GM12878 (cell line): ENCODE results near the gene MROH7. TPM values are rescaled to one million over a fixed set of nuclear protein-coding genes. Genes with fewer than 3 reads are reported as not detected.
A peak's percentile ranks its signal among the peaks of the same experiment; 100 is the strongest.

Source experiments
- ATAC-seq: fragments of 200-7000 bp; cut with Tn5 transposase; 3 replicates; pipeline ENCODE4 v1.9.1; 2020; ENCODE audit warnings: mild to moderate bottlenecking, moderate library complexity
- BruUV-seq: library from RNA; stranded (reverse); fragments of 400-500 nt; replicated peaks from 2 replicates; lab custom pipeline; 2021; lab: Mats Ljungman, UMichigan
- CTCF ChIA-PET: fragments of 300-600 bp; sonication (Branson Sonifier 250); formaldehyde crosslinking; extraction: SDS; loops from one replicate; lab custom pipeline; 2021; ENCODE audit warnings: inconsistent platforms; lab: Yijun Ruan, JAX
- POLR2A ChIA-PET: fragments of 350-600 bp; formaldehyde crosslinking; extraction: SDS; loops from one replicate; lab custom pipeline; 2021; ENCODE audit warnings: inconsistent platforms; lab: Charles Lee
- RAD21 ChIA-PET: fragments of 300-600 bp; sonication (Branson Sonifier 250); formaldehyde crosslinking; loops from one replicate; lab custom pipeline; 2023; ENCODE audit warnings: antibody characterized with exemption; ENCODE audit not compliant: unreplicated experiment; lab: Charles Lee
- SMC1A ChIA-PET: fragments of 300-600 bp; sonication (Branson Sonifier 250); formaldehyde crosslinking; loops from one replicate; lab custom pipeline; 2023; ENCODE audit not compliant: unreplicated experiment, uncharacterized antibody; lab: Charles Lee
- DNase-seq: peaks from one replicate; pipeline ENCODE4 v3.0.0-alpha.2; 2011; ENCODE audit warnings: low read depth, low spot score
- FAIRE-seq: peaks from 3 replicates; lab custom pipeline; 2011; peaks lifted over from hg19 to GRCh38; lab: Jason Lieb, UNC
- H2AFZ ChIP-seq: 2 replicates; pipeline ENCODE4 v1.6.0; 2011; ENCODE audit warnings: low read depth, low read length, control low read depth; ENCODE audit not compliant: control insufficient read depth
- H3K27ac ChIP-seq: 2 replicates; pipeline ENCODE4 v1.5.1; 2011; ENCODE audit warnings: control low read depth; ENCODE audit not compliant: control insufficient read depth, insufficient read depth
- H3K27me3 ChIP-seq, 2 experiments: replicated peaks in 1 of 2; 2 replicates each; pipeline versions ENCODE4 v1.6.0 to v1.6.1; 2011; ENCODE audit warnings: low read length in 1 of 2; ENCODE audit not compliant: control insufficient read depth in 2 of 2, insufficient read depth in 2 of 2
- H3K36me3 ChIP-seq, 2 experiments: 2 replicates each; pipeline ENCODE4 v1.5.1; 2011; ENCODE audit warnings: low read length in 1 of 2; ENCODE audit not compliant: control insufficient read depth in 2 of 2, insufficient read depth in 2 of 2
- H3K4me1 ChIP-seq: 2 replicates; pipeline ENCODE4 v1.6.1; 2011; ENCODE audit warnings: mild to moderate bottlenecking, low read length, moderate library complexity, mixed read lengths; ENCODE audit not compliant: control insufficient read depth, insufficient read depth
- H3K4me2 ChIP-seq: 2 replicates; pipeline ENCODE4 v1.6.0; 2011; ENCODE audit warnings: control low read depth; ENCODE audit not compliant: control insufficient read depth, insufficient read depth
- H3K4me3 ChIP-seq: fragments of 200-600 bp; sonication (generic); 2 replicates; pipeline ENCODE4 v1.5.1; 2016
- H3K79me2 ChIP-seq: 2 replicates; pipeline ENCODE4 v1.6.0; 2011; ENCODE audit warnings: low read length; ENCODE audit not compliant: control insufficient read depth, insufficient read depth
- H3K9ac ChIP-seq: 2 replicates; pipeline ENCODE4 v1.8.0; 2011; ENCODE audit warnings: low read length, control low read depth, mixed read lengths; ENCODE audit not compliant: control insufficient read depth, insufficient read depth
- H3K9me3 ChIP-seq: replicated peaks from 3 replicates; pipeline ENCODE4 v1.5.1; 2011; ENCODE audit warnings: mild to moderate bottlenecking, low read length; ENCODE audit not compliant: control insufficient read depth, insufficient read depth
- H4K20me1 ChIP-seq: 2 replicates; pipeline ENCODE4 v1.6.0; 2011; ENCODE audit not compliant: control insufficient read depth, insufficient read depth
- CBX5 ChIP-seq: sonication (generic); IDR thresholded peaks from 2 replicates; pipeline ENCODE4 v1.6.1; 2016; ENCODE audit warnings: low read depth, moderate library complexity, mild to moderate bottlenecking, inconsistent platforms
- KLF5 ChIP-seq: fragments of 450-650 bp; IDR thresholded peaks from 2 replicates; pipeline ENCODE4 v1.6.1; 2014; ENCODE audit warnings: mild to moderate bottlenecking; ENCODE audit not compliant: partially characterized antibody
- MEF2A ChIP-seq: IDR thresholded peaks from 2 replicates; pipeline ENCODE4 v1.6.1; 2011; ENCODE audit warnings: low read depth, mild to moderate bottlenecking, low read length, moderate library complexity; ENCODE audit not compliant: insufficient read depth
- MTA3 ChIP-seq: IDR thresholded peaks from 2 replicates; pipeline ENCODE4 v1.6.1; 2012; ENCODE audit warnings: low read length, inconsistent platforms, borderline replicate concordance
- NR2C2 ChIP-seq: IDR thresholded peaks from 2 replicates; pipeline ENCODE4 v1.6.1; 2011; ENCODE audit warnings: borderline replicate concordance, low read depth; ENCODE audit not compliant: control insufficient read depth, insufficient read length
- RB1 ChIP-seq: fragments of 450-650 bp; formaldehyde crosslinking; IDR thresholded peaks from 2 replicates; pipeline ENCODE4 v1.6.1; 2017; ENCODE audit warnings: mild to moderate bottlenecking, borderline replicate concordance
- SMAD5 ChIP-seq: IDR thresholded peaks from 2 replicates; pipeline ENCODE4 v1.6.1; 2016; ENCODE audit warnings: antibody characterized with exemption, low read depth
- TAF1 ChIP-seq: IDR thresholded peaks from 2 replicates; pipeline ENCODE4 v1.6.1; 2011; ENCODE audit warnings: mild to moderate bottlenecking, low read depth, low read length, borderline replicate concordance
- ZBTB11 ChIP-seq: fragments of 450-650 bp; formaldehyde crosslinking; IDR thresholded peaks from 2 replicates; pipeline ENCODE4 v1.5.0; 2022; ENCODE audit warnings: mild to moderate bottlenecking, missing genetic modification characterization
- ZNF622 ChIP-seq: fragments of 450-650 bp; IDR thresholded peaks from 2 replicates; pipeline ENCODE4 v1.6.1; 2017; ENCODE audit warnings: mild to moderate bottlenecking, inconsistent platforms
- WGBS: methylation state at CpG from one replicate; pipeline ENCODE4 v1.1.6; 2016; ENCODE audit warnings: low lambda C conversion rate; ENCODE audit not compliant: insufficient replicate concordance, insufficient coverage; ENCODE audit errors: missing lambda C conversion rate; 5-methylcytosine and 5-hydroxymethylcytosine counted together
- in situ Hi-C: fragments of 300-500 bp; cut with MboI; formaldehyde crosslinking; loops from 9 replicates; pipeline ENCODE4 v1.14.3; 2018; ENCODE audit warnings: mixed read lengths
- intact Hi-C: fragments of 100-400 bp; cut with micrococcal nuclease; formaldehyde crosslinking; loops from one replicate; pipeline ENCODE4 v1.14.2; 2022; ENCODE audit not compliant: unreplicated experiment
- polyA plus RNA-seq, 11 experiments: library from polyadenylated mRNA; depleted of rRNA in 4 of 11; unstranded in 6 of 11; stranded (reverse) in 5 of 11; fragments of >200 nt; fragmentation: Nextera tagmentation in 4 of 11; fragmentation: Illumina TruSeq in 1 of 11; extraction: Ambion mirVana in 4 of 11; extraction: Trizol in 1 of 11; gene quantifications; 1 replicate in 1 of 11; 2 replicates in 10 of 11; pipeline versions ENCODE4 v1.2.1 to v1.2.3, GENCODE V29; 2011 to 2016; ENCODE audit warnings: inconsistent platforms in 2 of 11, missing spikeins in 2 of 11, low read depth in 1 of 11
- total RNA-seq, 4 experiments: library from RNA; depleted of rRNA in 3 of 4; stranded (reverse); fragments of >200 nt in 3 of 4; fragmentation: Illumina TruSeq in 1 of 4; extraction: Trizol in 1 of 4; gene quantifications; 2 replicates each; pipeline versions ENCODE4 v1.2.1 to v1.2.3, GENCODE V29; 2013 to 2021

Gene MROH7
- total and polyA plus RNA-seq, 10 of the 15 experiments (the other 5 are each of a cell fraction or from before 2014, with no cell fraction given) = 0.11 TPM; not detected in 9

- RAD21 ChIA-PET = no interaction called here
- SMC1A ChIA-PET = no interaction called here
- H3K4me2 ChIP-seq = no peak overlapping the region
- ATAC-seq (no peak), FAIRE-seq (no peak), DNase-seq (no peak)
- no peaks in the 10 kb centered on the region for H3K36me3 ChIP-seq
- no peaks in the 10 kb centered on the region for H3K79me2 ChIP-seq
- no peak overlapping the region for H3K9ac ChIP-seq
- no peaks in the 10 kb centered on the region for H3K4me1 ChIP-seq
- CTCF ChIA-PET = interaction anchor here (0.6 kb wide), 1 partner anchor 507 kb away, joined by 3 read pairs; no protein-coding TSS in a partner anchor
- no peak overlapping the region for H2AFZ ChIP-seq
- no TSS peak for BruUV-seq
- intact Hi-C loops (no loop called here), in situ Hi-C loops (no loop called here)
- no peaks in the 10 kb centered on the region for H4K20me1 ChIP-seq
- no peaks in the 10 kb centered on the region for H3K27me3 ChIP-seq
- no peak overlapping the region for H3K4me3 ChIP-seq
- TF ChIP-seq TAF1 (no peak), CBX5 (peak; percentile 95)
- no peaks in the 10 kb centered on the region; the same call in 2 of the 3 replicates for H3K9me3 ChIP-seq
- H3K27ac ChIP-seq = no peak overlapping the region
- POLR2A ChIA-PET = no interaction called here
Measured at GRCh38 chr1:54643736-54644135, 2.1 kb downstream of the MROH7 start.

GRCh38 chr1:54645806-54646676 is 4.5 kb downstream of the MROH7 start:
- RAD21 ChIA-PET = no interaction called here
- Histone ChIP-seq H3K4me1 (no peaks in the 10 kb centered on the region), H3K4me3 (no peak overlapping the region), H3K27ac (no peak overlapping the region), H2AFZ (no peak overlapping the region), H3K9me3 (no peaks in the 10 kb centered on the region; the same call in 2 of the 3 replicates), H4K20me1 (no peaks in the 10 kb centered on the region), H3K4me2 (no peak overlapping the region), H3K79me2 (no peaks in the 10 kb centered on the region), H3K36me3 (no peaks in the 10 kb centered on the region), H3K27me3 (no peaks in the 10 kb centered on the region), H3K9ac (no peak overlapping the region)
- CTCF ChIA-PET = no interaction called here
- intact Hi-C loops (no loop called here), in situ Hi-C loops (no loop called here)
- SMC1A ChIA-PET = interaction anchor here (1.0 kb wide), 1 partner anchor 276 kb away, joined by 3 read pairs; no protein-coding TSS in a partner anchor
- FAIRE-seq (no peak), ATAC-seq (no peak), DNase-seq (no peak)
- POLR2A ChIA-PET = no interaction called here
- no TSS peak for BruUV-seq
- 48% methylated on average over 7 of the region's 7 CpGs for WGBS
- TF ChIP-seq RB1 = no peak
- no peak for TF ChIP-seq SMAD5
- no peak for TF ChIP-seq MEF2A
- no peak for TF ChIP-seq ZBTB11 (CRISPR knock-in tag)
- no peak for TF ChIP-seq KLF5
- TF ChIP-seq MTA3 = no peak
- no peak for TF ChIP-seq NR2C2
- no peak for TF ChIP-seq ZNF622
